Activated T-cell treated with anti-CD3 and anti-CD28 coated beads, Interleukin-2, amount 50 U/mL, for 72 hours (primary cell): ENCODE data around the gene PSMF1. TPM values are rescaled to one million over a fixed set of nuclear protein-coding genes. Genes with fewer than 3 reads are reported as not detected.
"Not testable (repeated sequence)": the region's sequence is repeated elsewhere in the genome, so short reads cannot be mapped to it uniquely, and the experiment has no call there.

Experiments
- ATAC-seq, 2 donors: fragments of 150-1000 bp; cut with Tn5 transposase; replicated peaks in 1 of 2; 2 replicates each; pipeline ENCODE4 v1.10.0; 2021; ENCODE audit warnings: moderate library complexity in 2 of 2, mild to moderate bottlenecking in 1 of 2
- DNase-seq, 2 donors: peaks; one replicate each; pipeline ENCODE4 v3.0.0; 2021 to 2022; ENCODE audit warnings: mixed read lengths in 1 of 2
- H3K27ac Mint-ChIP-seq: one replicate; pipeline ENCODE4 v1.8.0; 2022; ENCODE audit warnings: mild to moderate bottlenecking, moderate library complexity, mixed read lengths
- H3K27me3 Mint-ChIP-seq: one replicate; pipeline ENCODE4 v1.8.0; 2022; ENCODE audit warnings: low read depth, mixed read lengths
- H3K36me3 Mint-ChIP-seq, 2 donors: one replicate each; pipeline ENCODE4 v1.8.0; 2022; ENCODE audit warnings: mixed read lengths in 2 of 2, mild to moderate bottlenecking in 1 of 2; ENCODE audit not compliant: insufficient read depth in 2 of 2
- H3K4me1 Mint-ChIP-seq: one replicate; pipeline ENCODE4 v1.8.0; 2022; ENCODE audit warnings: low read depth, mixed read lengths
- H3K4me3 Mint-ChIP-seq, 2 donors: one replicate each; pipeline ENCODE4 v1.8.0; 2022; ENCODE audit warnings: mild to moderate bottlenecking in 2 of 2, mixed read lengths in 2 of 2, moderate library complexity in 2 of 2
- H3K9me3 Mint-ChIP-seq, 2 donors: one replicate each; pipeline ENCODE4 v1.8.0; 2022; ENCODE audit warnings: mixed read lengths in 2 of 2
- total RNA-seq, 2 donors: library from RNA; stranded (reverse); gene quantifications; one replicate each; pipeline ENCODE4 v1.2.3, GENCODE V29; 2022

PSMF1 gene
- total RNA-seq, 2 donors from 2014 or later: 168 to 185 TPM

DNA sequence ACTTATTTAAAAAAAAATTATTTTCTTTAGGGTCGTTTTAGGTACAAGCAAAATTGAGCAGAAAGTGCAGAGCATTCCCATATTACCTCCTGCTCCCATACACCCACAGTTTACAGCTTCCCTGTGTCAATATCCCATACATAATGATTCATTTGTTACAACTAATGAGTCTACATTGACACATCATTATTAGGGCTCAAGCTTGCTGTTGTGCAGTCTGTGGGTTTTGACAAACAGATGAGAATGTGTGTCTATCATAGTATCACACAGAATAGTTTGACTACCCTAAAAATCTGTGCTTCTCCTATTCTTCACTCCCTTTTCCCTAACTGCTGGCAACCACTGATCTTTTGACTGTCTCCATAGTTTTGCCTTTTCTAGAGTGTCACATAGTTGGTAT, 9.4 kb downstream of the PSMF1 start:
- peaks cover 31% of the 10 kb centered on the region for H3K4me1 Mint-ChIP-seq
- ATAC-seq (no peak), DNase-seq (no peak)
- no peak overlapping the region for H3K4me3 Mint-ChIP-seq
- H3K27me3 Mint-ChIP-seq: no peaks in the 10 kb centered on the region
- no peaks in the 10 kb centered on the region for H3K9me3 Mint-ChIP-seq
- H3K36me3 Mint-ChIP-seq: peaks cover 14 to 57% of the 10 kb centered on the region in 2 donors
- H3K27ac Mint-ChIP-seq: no peak overlapping the region

DNA sequence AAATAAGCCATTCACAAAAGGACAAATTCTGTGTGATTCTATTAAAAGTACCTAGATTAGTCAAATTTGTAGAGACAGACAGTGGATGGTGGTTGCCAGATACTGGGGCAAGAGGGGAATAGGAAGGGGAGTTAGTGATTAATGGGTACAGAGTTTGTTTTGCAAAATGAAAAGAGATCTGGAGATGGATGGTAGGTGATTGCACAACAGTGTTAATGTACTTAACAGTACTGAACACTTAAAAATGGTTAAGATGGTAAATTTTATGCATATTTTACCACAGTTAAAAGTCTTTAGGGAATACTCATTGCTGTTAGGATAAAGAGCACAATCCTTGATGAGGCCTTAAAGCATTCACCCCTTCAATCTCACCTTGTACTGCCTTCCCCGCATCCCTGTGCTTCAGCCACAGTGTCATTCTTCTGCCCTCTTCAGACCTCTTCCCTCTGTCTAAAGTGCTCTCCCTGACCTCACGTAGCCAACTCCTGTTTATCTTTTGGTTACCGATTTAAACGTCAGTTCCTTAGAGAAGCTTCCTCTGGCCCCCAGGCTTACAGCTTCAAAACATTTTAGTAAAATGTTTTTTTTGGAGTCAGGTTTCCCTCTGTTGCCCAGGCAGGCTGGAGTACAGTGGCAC, 11.8 kb downstream of the PSMF1 start:
- ATAC-seq (no peak), DNase-seq (no peak)
- Mint-ChIP-seq H3K27me3 (no peaks in the 10 kb centered on the region), H3K4me3 (no peak overlapping the region), H3K27ac (no peak overlapping the region), H3K9me3 (no peaks in the 10 kb centered on the region), H3K36me3 (peaks cover 19 to 65% of the 10 kb centered on the region in 2 donors), H3K4me1 (peaks cover 24% of the 10 kb centered on the region)

DNA sequence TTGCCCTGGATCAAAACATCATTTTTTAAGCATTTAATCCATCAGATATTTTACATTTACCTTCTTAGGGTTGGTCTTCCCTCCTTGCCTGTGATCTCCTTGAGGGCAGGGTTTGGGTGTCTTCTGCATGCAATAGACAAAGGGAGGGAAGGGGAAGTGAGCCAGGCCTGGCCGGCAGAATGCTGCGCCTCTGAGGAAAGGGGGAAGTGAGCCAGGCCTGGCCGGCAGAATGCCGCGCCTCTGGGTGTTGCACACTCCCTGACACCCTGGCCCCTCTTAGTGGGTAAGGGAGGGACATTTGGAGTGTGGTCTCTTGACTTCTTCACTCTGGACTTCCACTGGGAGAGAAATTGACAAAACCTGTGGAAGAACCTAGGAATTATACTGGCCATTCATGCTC, 12.4 kb downstream of the PSMF1 start:
- ATAC-seq (no peak), DNase-seq (no peak)
- Mint-ChIP-seq H3K27me3 (no peaks in the 10 kb centered on the region), H3K4me3 (no peak overlapping the region), H3K36me3 (peaks cover 22 to 68% of the 10 kb centered on the region in 2 donors), H3K9me3 (no peaks in the 10 kb centered on the region), H3K27ac (no peak overlapping the region), H3K4me1 (peaks cover 24% of the 10 kb centered on the region)

DNA sequence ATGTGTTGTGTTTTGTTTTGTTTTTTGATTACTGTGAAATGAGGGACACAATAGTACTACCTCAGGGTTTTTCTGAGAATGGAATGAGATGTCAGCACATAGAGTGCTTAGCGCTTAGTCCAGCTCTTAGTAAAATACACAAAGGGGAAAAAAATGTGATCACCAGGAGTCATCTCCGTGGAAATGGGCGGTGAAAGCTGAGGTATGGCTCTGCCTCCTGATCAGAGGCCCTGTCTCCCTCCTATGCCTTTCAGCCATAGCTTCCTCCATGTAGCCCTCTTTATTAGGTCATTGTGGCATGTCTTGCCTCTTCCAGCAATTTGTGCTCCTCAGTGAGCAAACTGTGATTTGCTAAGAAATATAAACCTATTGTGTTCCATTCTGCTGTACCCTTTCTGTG, 13.0 kb downstream of the PSMF1 start:
- Mint-ChIP-seq H3K27ac (peak overlapping the region; percentile 12), H3K36me3 (peaks cover 21 to 66% of the 10 kb centered on the region in 2 donors), H3K27me3 (no peaks in the 10 kb centered on the region), H3K4me1 (peaks cover 24% of the 10 kb centered on the region), H3K4me3 (no peak overlapping the region), H3K9me3 (no peaks in the 10 kb centered on the region)
- DNase-seq: no peak
- ATAC-seq: no peak

DNA sequence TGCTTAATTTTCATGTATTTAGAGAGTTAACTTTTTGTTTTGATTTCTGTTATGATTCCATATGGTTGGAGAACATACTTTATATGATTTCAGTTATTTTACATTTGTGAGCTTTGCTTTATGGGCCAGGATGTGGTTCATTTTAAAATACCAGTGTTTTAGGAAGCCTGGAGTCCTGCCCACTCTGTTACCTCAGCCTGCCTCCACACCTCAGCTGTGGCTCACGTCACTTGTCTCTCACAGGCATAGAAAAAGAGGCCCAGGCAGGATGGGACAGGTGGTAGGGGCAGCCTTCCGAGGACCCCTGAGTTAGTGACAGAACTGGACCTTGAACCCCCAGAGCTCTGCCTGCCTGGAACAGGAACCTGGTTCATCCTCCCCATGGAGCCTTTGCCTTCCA, 16.0 kb downstream of the PSMF1 start:
- DNase-seq (no peak), ATAC-seq (no peak)
- H3K4me1 Mint-ChIP-seq: peaks cover 24% of the 10 kb centered on the region
- H3K36me3 Mint-ChIP-seq: peaks cover 17 to 72% of the 10 kb centered on the region in 2 donors
- H3K27me3 Mint-ChIP-seq: no peaks in the 10 kb centered on the region
- peak overlapping the region; percentile 52 for H3K27ac Mint-ChIP-seq
- no peak overlapping the region for H3K4me3 Mint-ChIP-seq
- H3K9me3 Mint-ChIP-seq: no peaks in the 10 kb centered on the region

DNA sequence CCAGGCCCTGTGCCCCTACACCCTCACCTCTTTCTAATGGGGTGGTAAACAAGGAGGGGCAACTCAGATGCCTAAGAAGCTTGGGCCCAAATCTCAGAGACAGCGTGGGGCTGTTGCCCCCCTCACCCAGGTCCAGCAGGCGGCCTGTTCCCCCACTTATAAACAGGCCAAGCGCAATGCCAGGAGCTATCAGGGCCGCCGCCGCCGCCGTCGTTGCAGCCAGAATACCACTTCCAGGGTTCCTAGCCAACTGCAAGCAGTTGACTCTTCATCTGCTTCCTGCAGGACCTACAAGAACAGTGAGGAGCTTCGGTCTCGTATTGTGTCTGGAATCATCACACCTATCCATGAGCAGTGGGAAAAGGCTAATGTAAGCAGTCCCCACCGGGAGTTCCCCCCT, 16.4 kb downstream of the PSMF1 start:
- Mint-ChIP-seq H3K9me3 (no peaks in the 10 kb centered on the region), H3K27me3 (no peaks in the 10 kb centered on the region), H3K4me1 (peaks cover 24% of the 10 kb centered on the region), H3K27ac (no peak overlapping the region), H3K36me3 (peaks cover 16 to 71% of the 10 kb centered on the region in 2 donors), H3K4me3 (no peak overlapping the region)
- ATAC-seq (no peak), DNase-seq (no peak)

DNA sequence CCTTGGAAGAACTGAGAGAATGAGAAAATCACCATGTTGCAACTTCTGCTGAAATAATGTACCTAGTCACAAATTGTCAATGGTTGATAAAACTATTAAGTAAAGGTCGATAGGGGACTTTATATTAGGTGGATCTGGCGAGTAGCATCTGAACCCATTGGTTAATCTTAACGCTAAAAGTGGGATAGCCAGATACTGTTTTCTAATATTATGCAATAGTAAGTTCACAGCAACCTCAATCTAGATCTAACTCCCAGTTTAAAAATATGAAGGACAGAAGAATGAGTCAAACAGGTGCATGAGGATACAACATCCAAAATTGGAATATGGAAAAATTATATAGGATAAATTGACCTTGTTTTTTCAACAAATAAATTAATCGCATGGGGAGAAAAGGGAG, 18.8 kb downstream of the PSMF1 start:
- Mint-ChIP-seq H3K27me3 (no peaks in the 10 kb centered on the region), H3K4me1 (peaks cover 13% of the 10 kb centered on the region), H3K36me3 (peaks cover 9 to 62% of the 10 kb centered on the region in 2 donors), H3K27ac (peak overlapping the region; percentile 83), H3K9me3 (no peaks in the 10 kb centered on the region), H3K4me3 (no peak overlapping the region)
- DNase-seq (no peak), ATAC-seq (no peak)

DNA sequence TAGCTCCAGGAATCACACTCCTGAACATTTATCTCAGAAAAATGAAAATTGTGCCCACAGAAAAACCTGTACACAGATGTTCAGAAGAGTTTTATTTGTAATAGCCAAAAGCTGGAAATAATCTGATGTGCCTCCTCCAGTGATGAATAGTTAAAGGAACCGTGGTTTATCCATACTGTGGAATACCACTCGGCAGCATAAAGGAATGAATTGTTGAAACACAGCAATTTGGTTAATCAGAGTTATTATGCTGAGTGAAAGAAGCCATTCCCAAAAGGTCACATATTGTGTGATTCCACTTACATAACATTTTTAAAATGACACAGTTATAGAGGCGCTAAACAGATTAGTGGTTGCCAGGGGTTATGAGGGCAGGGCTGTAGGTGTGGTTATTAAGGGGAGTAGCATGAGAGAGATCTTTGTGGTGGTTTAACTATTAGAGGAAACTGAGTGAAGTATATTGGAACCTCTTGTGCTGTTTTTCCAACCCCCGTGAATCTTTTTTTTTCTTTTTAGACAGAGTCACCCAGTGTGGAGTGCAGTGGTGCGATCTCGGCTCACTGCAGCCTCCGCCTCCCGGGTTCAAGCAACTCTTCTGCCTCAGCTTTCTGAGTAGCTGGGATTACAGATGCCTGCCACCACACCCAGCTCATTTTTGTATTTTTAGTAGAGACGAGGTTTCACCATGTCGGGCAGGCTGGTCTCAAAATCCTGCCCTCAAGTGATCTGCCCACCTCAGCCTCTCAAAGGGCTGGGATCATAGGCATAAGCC, 26.2 kb downstream of the PSMF1 start:
- H3K9me3 Mint-ChIP-seq: no peaks in the 10 kb centered on the region
- H3K4me3 Mint-ChIP-seq: no peak overlapping the region
- no peak for DNase-seq
- H3K27me3 Mint-ChIP-seq: no peaks in the 10 kb centered on the region
- H3K27ac Mint-ChIP-seq: no peak overlapping the region
- no peaks in the 10 kb centered on the region for H3K4me1 Mint-ChIP-seq
- ATAC-seq: no peak
- H3K36me3 Mint-ChIP-seq: peaks cover 5 to 27% of the 10 kb centered on the region in 2 donors

DNA sequence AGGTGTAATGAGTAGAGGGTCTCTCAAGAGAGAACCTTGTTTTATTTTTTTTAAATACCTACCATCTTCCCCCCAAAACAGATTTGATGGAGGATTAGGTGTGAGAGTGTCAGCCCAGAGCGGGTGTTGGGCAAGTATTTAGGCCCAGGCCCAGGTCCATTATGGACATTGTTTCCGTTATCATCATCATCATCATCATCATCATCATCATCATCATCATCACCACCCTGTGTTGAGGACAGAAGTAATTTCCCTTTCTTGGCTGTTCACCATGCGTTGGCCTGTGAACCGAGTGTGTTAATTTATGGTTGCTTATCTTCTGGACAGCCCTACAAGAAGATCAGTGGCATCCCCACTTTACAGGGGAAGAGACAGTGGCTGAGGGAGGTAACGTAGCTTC, 28.6 kb downstream of the PSMF1 start:
- peaks cover 8% of the 10 kb centered on the region for H3K4me1 Mint-ChIP-seq
- no peak overlapping the region for H3K4me3 Mint-ChIP-seq
- H3K9me3 Mint-ChIP-seq: no peaks in the 10 kb centered on the region

DNA sequence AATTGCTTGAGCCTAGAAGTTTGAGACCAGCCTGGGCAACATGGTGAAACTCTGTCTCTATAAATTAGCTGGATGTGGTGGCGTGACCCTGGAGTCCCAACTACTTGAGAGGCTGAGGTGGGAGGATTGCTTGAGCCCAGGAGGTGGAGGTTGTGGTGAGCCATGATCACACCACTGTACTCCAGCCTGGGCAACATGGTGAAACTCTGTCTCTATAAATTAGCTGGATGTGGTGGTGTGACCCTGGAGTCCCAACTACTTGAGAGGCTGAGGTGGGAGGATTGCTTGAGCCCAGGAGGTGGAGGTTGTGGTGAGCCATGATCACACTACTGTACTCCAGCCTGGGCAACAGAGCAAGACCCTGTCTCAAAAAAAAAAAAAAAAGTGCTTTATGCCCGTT, 31.4 kb downstream of the PSMF1 start:
- not testable (repeated sequence) for H3K4me1 Mint-ChIP-seq, H3K27me3 Mint-ChIP-seq, H3K27ac Mint-ChIP-seq, DNase-seq, H3K4me3 Mint-ChIP-seq, H3K9me3 Mint-ChIP-seq
- peaks cover 11 to 24% of the 10 kb centered on the region in 2 donors for H3K36me3 Mint-ChIP-seq
- peak; percentile 47 to 57 for ATAC-seq

More for the DNA sequence above, 28.6 kb downstream of the PSMF1 start:
- Mint-ChIP-seq H3K27ac (no peak overlapping the region), H3K27me3 (no peaks in the 10 kb centered on the region), H3K36me3 (peaks cover 7 to 24% of the 10 kb centered on the region in 2 donors)
- DNase-seq (no peak), ATAC-seq (no peak)

DNA sequence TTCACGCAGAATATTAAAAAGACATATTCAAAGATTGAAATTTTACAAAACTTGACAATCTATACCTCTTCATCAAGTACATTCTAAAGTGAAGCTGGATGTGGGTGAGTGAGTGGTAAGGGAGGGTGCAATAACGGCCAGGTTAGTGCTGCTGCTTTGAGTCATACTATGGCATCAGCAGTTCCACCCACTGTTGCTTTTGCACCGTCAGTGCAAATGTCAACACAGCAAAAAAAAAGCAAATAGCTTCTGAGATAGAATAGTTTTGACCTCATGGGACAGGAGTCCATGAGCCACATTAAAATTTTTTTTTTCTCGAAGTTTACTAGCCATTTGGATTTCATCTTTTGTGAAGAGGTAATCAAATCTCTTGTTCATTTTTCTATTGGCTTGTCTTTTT, 31.8 kb downstream of the PSMF1 start:
- Mint-ChIP-seq H3K36me3 (peaks cover 15 to 28% of the 10 kb centered on the region in 2 donors), H3K9me3 (no peaks in the 10 kb centered on the region), H3K4me1 (peaks cover 8% of the 10 kb centered on the region), H3K4me3 (no peak overlapping the region), H3K27me3 (no peaks in the 10 kb centered on the region), H3K27ac (no peak overlapping the region)
- ATAC-seq (peak; percentile 88 to 99), DNase-seq (peak; percentile 27 to 32)

DNA sequence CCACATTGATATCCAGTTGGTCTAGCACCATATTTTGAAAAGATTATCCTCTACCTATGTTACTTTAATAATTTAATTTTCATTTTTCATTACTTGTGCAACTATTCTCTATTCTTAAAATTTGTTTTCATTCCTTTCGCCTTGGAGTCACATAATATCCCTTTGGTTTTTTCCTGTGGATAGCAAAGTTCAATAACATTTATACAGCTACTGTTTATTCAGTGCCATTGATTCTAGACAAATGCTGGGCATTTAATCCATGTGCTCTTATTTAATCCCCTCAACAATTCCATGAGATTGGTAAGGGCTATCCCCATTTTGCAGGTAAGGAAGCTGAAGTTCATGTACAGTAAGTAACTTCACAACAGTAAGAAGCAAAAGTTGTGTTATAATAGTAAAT, 32.6 kb downstream of the PSMF1 start:
- H3K27ac Mint-ChIP-seq: peak overlapping the region; percentile 9
- H3K9me3 Mint-ChIP-seq: no peaks in the 10 kb centered on the region
- ATAC-seq (no peak), DNase-seq (no peak)
- no peaks in the 10 kb centered on the region for H3K27me3 Mint-ChIP-seq
- no peak overlapping the region for H3K4me3 Mint-ChIP-seq
- H3K36me3 Mint-ChIP-seq: peaks cover 16 to 35% of the 10 kb centered on the region in 2 donors
- peaks cover 8% of the 10 kb centered on the region for H3K4me1 Mint-ChIP-seq

DNA sequence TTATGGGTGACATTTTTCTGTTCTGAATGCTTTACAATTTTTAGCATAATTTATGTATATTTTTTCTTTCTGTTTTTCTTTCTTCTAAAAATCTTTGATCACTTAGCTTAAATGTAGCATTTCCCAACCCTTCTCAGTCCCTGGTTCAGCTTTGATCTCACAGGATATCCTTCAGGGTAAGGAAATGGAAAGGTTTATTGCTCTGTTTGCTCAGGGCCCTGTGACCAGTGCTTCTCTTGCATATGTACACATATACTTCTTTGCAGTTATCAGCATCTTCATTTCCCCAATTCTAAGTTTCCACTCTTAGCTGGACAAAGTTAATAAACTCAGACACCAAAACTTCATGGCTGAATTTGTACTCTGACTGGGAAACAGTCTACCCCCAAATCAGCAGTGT, 35.8 kb downstream of the PSMF1 start:
- H3K27me3 Mint-ChIP-seq: no peaks in the 10 kb centered on the region
- peaks cover 8% of the 10 kb centered on the region for H3K4me1 Mint-ChIP-seq
- H3K36me3 Mint-ChIP-seq: peaks cover 13 to 31% of the 10 kb centered on the region in 2 donors
- no peak for DNase-seq
- ATAC-seq: no peak
- H3K4me3 Mint-ChIP-seq: no peak overlapping the region
- H3K9me3 Mint-ChIP-seq: no peaks in the 10 kb centered on the region
- H3K27ac Mint-ChIP-seq: no peak overlapping the region
